HG03432 (cell line): ENCODE results near the gene RFXANK.
"Not testable (repeated sequence)": the region's sequence is repeated elsewhere in the genome, so short reads cannot be mapped to it uniquely, and the experiment has no call there.

Experiments
- ATAC-seq: cut with Tn5 transposase; IDR thresholded peaks from one replicate; pipeline ENCODE4 v1.9.1; 2021; ENCODE audit warnings: mild to moderate bottlenecking, moderate library complexity; ENCODE audit not compliant: unreplicated experiment

RFXANK gene

GRCh38 chr19:19192078-19192882 is at the start of gene RFXANK, which contains the start of gene BORCS8:
RFXANK (plus strand) TSS chr19:19192258; CDS start chr19:19193947, 1,689 bp downstream.
BORCS8 (minus strand) TSS chr19:19192152; CDS start chr19:19192117, 35 bp downstream.
- ATAC-seq, result peak; percentile 81

- ATAC-seq, result no peak
Measured at GRCh38 chr19:19142347-19142746, 49.7 kb upstream of the RFXANK start.

GRCh38 chr19:19145281-19145680 is 46.8 kb upstream of the RFXANK start:
- ATAC-seq, result no peak

GRCh38 chr19:19145684-19146608 is 46.1 kb upstream of the RFXANK start:
- no peak for ATAC-seq

- no peak for ATAC-seq
Measured at GRCh38 chr19:19146865-19147264, 45.2 kb upstream of the RFXANK start.

GRCh38 chr19:19147344-19147743 is 44.7 kb upstream of the RFXANK start:
- no peak for ATAC-seq

- ATAC-seq, result not testable (repeated sequence)
Measured at GRCh38 chr19:19148504-19148903, 43.6 kb upstream of the RFXANK start.

- ATAC-seq, result no peak
Measured at GRCh38 chr19:19149435-19149834, 42.6 kb upstream of the RFXANK start.

GRCh38 chr19:19151418-19151817 is 40.6 kb upstream of the RFXANK start:
- peak; percentile 62 for ATAC-seq

GRCh38 chr19:19152668-19153384 is 39.2 kb upstream of the RFXANK start:
- no peak for ATAC-seq

GRCh38 chr19:19154768-19155494 is 37.1 kb upstream of the RFXANK start:
- no peak for ATAC-seq

GRCh38 chr19:19155495-19156219 is 36.4 kb upstream of the RFXANK start:
- ATAC-seq, result peak; percentile 66

GRCh38 chr19:19157808-19158207 is 34.2 kb upstream of the RFXANK start:
- ATAC-seq, result no peak

GRCh38 chr19:19159534-19159933 is 32.5 kb upstream of the RFXANK start:
- no peak for ATAC-seq

GRCh38 chr19:19160461-19161035 is 31.5 kb upstream of the RFXANK start:
- ATAC-seq, result peak; percentile 42

GRCh38 chr19:19162495-19162894 is 29.6 kb upstream of the RFXANK start:
- ATAC-seq, result no peak

GRCh38 chr19:19165396-19165795 is 26.7 kb upstream of the RFXANK start:
- ATAC-seq, result no peak

- ATAC-seq, result no peak
Measured at GRCh38 chr19:19167612-19168011, 24.4 kb upstream of the RFXANK start.
